ENCODE data around the gene FAM120B.

Gene FAM120B

GRCh38 chr6:170381562-170381961 lies 75.0 kb downstream of the FAM120B start:
- no peak for DNase-seq (ENCODE audit: low read depth, low spot score)
- TF ChIP-seq CTCF (IDR thresholded peaks at IDR 0.05; ENCODE audit: low read depth, low read length), result no peak
- in situ Hi-C loops (cut with HindIII; ENCODE audit: low sequenced_read_pairs), result no loop called here

DNA sequence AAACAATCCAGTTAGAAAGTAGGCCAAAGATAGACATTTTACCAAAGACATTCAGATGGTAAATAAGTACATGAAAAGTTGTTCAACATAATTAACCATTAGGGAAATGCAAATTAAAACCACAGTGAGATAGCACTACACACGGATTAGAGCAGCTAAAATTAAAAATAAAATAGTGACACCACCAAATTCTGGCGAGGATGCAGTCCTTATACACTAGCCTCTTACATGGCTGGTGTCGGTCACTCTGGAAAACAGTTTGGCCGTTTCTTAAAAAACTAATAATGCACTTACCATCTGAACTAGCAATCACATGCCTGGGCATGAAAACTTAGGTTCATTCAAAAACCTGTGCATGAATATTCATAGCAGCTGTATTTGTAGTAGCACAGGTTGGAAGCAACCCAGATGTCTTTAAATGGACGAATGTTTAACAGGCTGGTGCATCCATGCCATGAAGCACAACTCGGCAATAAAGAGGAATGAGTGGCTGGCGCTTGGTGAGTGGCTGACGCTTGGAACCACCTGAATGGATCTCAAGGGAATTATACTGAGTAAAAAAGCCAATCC lies 77.0 kb downstream of the FAM120B start:
- H3K4me3 ChIP-seq (ENCODE audit: low read depth, low read length), result no peak overlapping the region
- in situ Hi-C loops (cut with HindIII; ENCODE audit: low sequenced_read_pairs), result no loop called here
- no peak for TF ChIP-seq CTCF (IDR thresholded peaks at IDR 0.05; ENCODE audit: low read depth, low read length)
- DNase-seq (ENCODE audit: low read depth, low spot score), result no peak

More at GRCh38 chr6:170381562-170381961, 75.0 kb downstream of the FAM120B start:
- no peak overlapping the region for H3K4me3 ChIP-seq (ENCODE audit: low read depth, low read length)

DNA sequence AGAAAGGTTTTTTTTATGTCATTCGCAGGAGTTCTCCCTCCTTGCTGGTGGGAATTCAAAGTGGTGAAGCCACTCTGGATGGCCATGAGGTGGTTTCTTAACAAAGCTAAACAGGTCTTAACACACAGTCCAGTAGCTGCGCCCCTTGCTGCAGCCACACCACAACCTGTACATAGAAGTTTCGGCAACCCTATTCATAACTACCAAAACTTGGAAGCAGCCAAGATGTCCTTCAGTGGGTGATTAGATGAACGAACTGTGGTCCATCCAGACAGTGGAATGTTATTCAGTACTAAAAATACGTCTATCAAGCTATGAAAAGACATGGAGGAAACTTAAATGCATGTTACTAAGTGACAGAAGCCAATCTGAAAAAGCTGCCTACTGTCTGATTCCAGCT lies 78.9 kb downstream of the FAM120B start:
- DNase-seq (ENCODE audit: low read depth, low spot score), result no peak

GRCh38 chr6:170388113-170388512 lies 81.6 kb downstream of the FAM120B start:
- in situ Hi-C loops (cut with HindIII; ENCODE audit: low sequenced_read_pairs), result no loop called here
- no peak for TF ChIP-seq CTCF (IDR thresholded peaks at IDR 0.05; ENCODE audit: low read depth, low read length)
- no peak overlapping the region for H3K4me3 ChIP-seq (ENCODE audit: low read depth, low read length)
- peak; percentile 27 for DNase-seq (ENCODE audit: low read depth, low spot score)

More for the DNA sequence above, 78.9 kb downstream of the FAM120B start:
- no peak overlapping the region for H3K4me3 ChIP-seq (ENCODE audit: low read depth, low read length)
- in situ Hi-C loops (cut with HindIII; ENCODE audit: low sequenced_read_pairs), result no loop called here
- TF ChIP-seq CTCF (IDR thresholded peaks at IDR 0.05; ENCODE audit: low read depth, low read length), result no peak

DNA sequence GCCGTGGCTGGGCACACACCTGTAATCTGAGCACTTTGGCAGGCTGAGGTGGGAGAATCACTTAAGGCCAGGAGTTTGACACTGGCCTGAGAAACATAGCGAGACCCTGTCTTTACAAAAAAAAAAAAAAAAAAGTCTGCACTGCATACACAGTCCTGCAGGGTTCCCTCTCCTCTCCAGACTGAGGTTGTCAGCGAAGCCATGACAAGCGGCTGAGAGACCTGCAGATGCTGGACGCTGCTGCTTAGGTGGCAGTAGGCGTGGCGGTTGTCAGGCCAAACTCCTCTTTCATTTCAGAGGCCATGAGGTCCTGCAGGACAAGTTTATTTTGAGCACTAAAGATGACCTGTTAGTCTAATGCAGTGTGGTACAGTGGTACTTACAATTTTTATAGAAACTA lies 86.5 kb downstream of the FAM120B start:
- DNase-seq (ENCODE audit: low read depth, low spot score), result no peak
- no peak overlapping the region for H3K4me3 ChIP-seq (ENCODE audit: low read depth, low read length)
- in situ Hi-C loops (cut with HindIII; ENCODE audit: low sequenced_read_pairs), result no loop called here
- TF ChIP-seq CTCF (IDR thresholded peaks at IDR 0.05; ENCODE audit: low read depth, low read length), result no peak

DNA sequence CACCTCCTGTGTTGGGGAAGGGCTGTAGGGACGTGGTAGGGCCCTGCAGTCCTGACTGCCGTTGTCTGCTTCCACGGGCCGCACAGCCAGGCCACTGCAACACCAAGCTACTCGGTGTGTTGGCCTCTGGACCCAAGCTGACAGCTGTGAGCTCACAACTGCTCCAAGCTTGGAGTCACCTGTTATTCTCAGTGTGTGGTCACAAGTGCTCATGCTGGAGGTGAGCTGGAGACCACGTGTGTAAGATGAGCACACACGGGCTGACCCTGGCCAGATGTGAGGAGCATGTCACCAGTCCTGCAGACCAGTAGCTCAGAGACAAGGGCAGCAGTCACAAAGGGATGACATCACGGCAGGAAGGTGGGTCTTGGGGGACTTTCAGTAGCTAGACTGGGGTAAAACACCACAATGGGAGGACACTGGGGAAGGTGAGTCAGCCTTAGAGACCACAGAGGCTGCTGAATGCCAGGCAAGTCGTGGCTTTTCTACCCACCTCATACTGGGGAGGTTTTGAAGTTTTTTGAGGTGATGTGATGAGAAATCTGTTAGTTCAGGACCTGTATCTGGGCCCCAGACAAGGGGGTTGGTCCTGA lies 87.3 kb downstream of the FAM120B start:
- H3K4me3 ChIP-seq (ENCODE audit: low read depth, low read length), result no peak overlapping the region
- in situ Hi-C loops (cut with HindIII; ENCODE audit: low sequenced_read_pairs), result no loop called here
- peak; percentile 36 for DNase-seq (ENCODE audit: low read depth, low spot score)
- no peak for TF ChIP-seq CTCF (IDR thresholded peaks at IDR 0.05; ENCODE audit: low read depth, low read length)

Measured in astrocyte of the spinal cord (primary cell).